Measurements from ENCODE around the gene DENND1A. TPM values are rescaled to one million over a fixed set of nuclear protein-coding genes. Genes with fewer than 3 reads are reported as not detected.

Gene DENND1A
- total and polyA plus RNA-seq, 4 donors, result 13.4 to 30.5 (median 28.3) TPM

GRCh38 chr9:123965801-123966686, 36.1 kb upstream of the DENND1A start:
- H3K27me3 ChIP-seq (ENCODE audit: control insufficient read depth, insufficient read depth, low read length), result no peaks in the 10 kb centered on the region
- no peak overlapping the region for H3K4me3 ChIP-seq (ENCODE audit: low read depth, low read length)
- 100% methylated on average over 1 of the region's 8 CpGs for WGBS (ENCODE audit: insufficient coverage)
- DNase-seq (ENCODE audit: low read depth in 4 of 6, low spot score in 6 of 6), result peak in 1 of 6 donors; percentile 14
- no peaks in the 10 kb centered on the region for H3K4me1 ChIP-seq (ENCODE audit: control insufficient read depth, insufficient read depth, low read length)
- H3K36me3 ChIP-seq (ENCODE audit: control insufficient read depth, insufficient read depth, low read length), result no peaks in the 10 kb centered on the region
- no peaks in the 10 kb centered on the region for H3K9me3 ChIP-seq (ENCODE audit: control insufficient read depth, insufficient read depth, low read length)
- no peak overlapping the region for H3K27ac ChIP-seq (ENCODE audit: low read depth, low read length)

- WGBS (ENCODE audit: insufficient coverage), result 86% methylated on average over 11 of the region's 12 CpGs
- DNase-seq (ENCODE audit: low read depth in 4 of 6, low spot score in 6 of 6), result no peak
- Histone ChIP-seq H3K4me1 (ENCODE audit: control insufficient read depth, insufficient read depth, low read length) (no peaks in the 10 kb centered on the region), H3K27me3 (ENCODE audit: control insufficient read depth, insufficient read depth, low read length) (no peaks in the 10 kb centered on the region), H3K36me3 (ENCODE audit: control insufficient read depth, insufficient read depth, low read length) (no peaks in the 10 kb centered on the region), H3K27ac (ENCODE audit: low read depth, low read length) (no peak overlapping the region), H3K4me3 (ENCODE audit: low read depth, low read length) (no peak overlapping the region), H3K9me3 (ENCODE audit: control insufficient read depth, insufficient read depth, low read length) (no peaks in the 10 kb centered on the region)
Observed at GRCh38 chr9:123964761-123965160, 34.8 kb upstream of the DENND1A start.

- no peak overlapping the region for H3K4me3 ChIP-seq (ENCODE audit: low read depth, low read length)
- no peaks in the 10 kb centered on the region for H3K4me1 ChIP-seq (ENCODE audit: control insufficient read depth, insufficient read depth, low read length)
- no peaks in the 10 kb centered on the region for H3K36me3 ChIP-seq (ENCODE audit: control insufficient read depth, insufficient read depth, low read length)
- no peak overlapping the region for H3K27ac ChIP-seq (ENCODE audit: low read depth, low read length)
- no peak for DNase-seq (ENCODE audit: low read depth in 4 of 6, low spot score in 6 of 6)
- WGBS (ENCODE audit: insufficient coverage), result 69% methylated on average over 5 of the region's 6 CpGs
- H3K9me3 ChIP-seq (ENCODE audit: control insufficient read depth, insufficient read depth, low read length), result no peaks in the 10 kb centered on the region
- H3K27me3 ChIP-seq (ENCODE audit: control insufficient read depth, insufficient read depth, low read length), result no peaks in the 10 kb centered on the region
Observed at GRCh38 chr9:123960965-123961364, 31.0 kb upstream of the DENND1A start.

GRCh38 chr9:123960366-123960765, 30.4 kb upstream of the DENND1A start:
- Histone ChIP-seq H3K4me1 (ENCODE audit: control insufficient read depth, insufficient read depth, low read length) (no peaks in the 10 kb centered on the region), H3K27ac (ENCODE audit: low read depth, low read length) (no peak overlapping the region), H3K4me3 (ENCODE audit: low read depth, low read length) (no peak overlapping the region), H3K9me3 (ENCODE audit: control insufficient read depth, insufficient read depth, low read length) (no peaks in the 10 kb centered on the region), H3K36me3 (ENCODE audit: control insufficient read depth, insufficient read depth, low read length) (no peaks in the 10 kb centered on the region), H3K27me3 (ENCODE audit: control insufficient read depth, insufficient read depth, low read length) (no peaks in the 10 kb centered on the region)
- no peak for DNase-seq (ENCODE audit: low read depth in 4 of 6, low spot score in 6 of 6)
- WGBS (ENCODE audit: insufficient coverage), result no CpG with 5 or more reads among the region's 5 CpGs

GRCh38 chr9:123959787-123960186, 29.9 kb upstream of the DENND1A start:
- H3K9me3 ChIP-seq (ENCODE audit: control insufficient read depth, insufficient read depth, low read length), result no peaks in the 10 kb centered on the region
- WGBS (ENCODE audit: insufficient coverage), result 87% methylated on average over 3 of the region's 4 CpGs

GRCh38 chr9:123957731-123958130, 27.8 kb upstream of the DENND1A start:
- DNase-seq (ENCODE audit: low read depth in 4 of 6, low spot score in 6 of 6), result no peak
- Histone ChIP-seq H3K9me3 (ENCODE audit: control insufficient read depth, insufficient read depth, low read length) (no peaks in the 10 kb centered on the region), H3K4me3 (ENCODE audit: low read depth, low read length) (no peak overlapping the region), H3K36me3 (ENCODE audit: control insufficient read depth, insufficient read depth, low read length) (no peaks in the 10 kb centered on the region), H3K27ac (ENCODE audit: low read depth, low read length) (no peak overlapping the region), H3K27me3 (ENCODE audit: control insufficient read depth, insufficient read depth, low read length) (no peaks in the 10 kb centered on the region), H3K4me1 (ENCODE audit: control insufficient read depth, insufficient read depth, low read length) (no peaks in the 10 kb centered on the region)
- 100% methylated on average over 1 of the region's 2 CpGs for WGBS (ENCODE audit: insufficient coverage)

More at GRCh38 chr9:123959787-123960186, 29.9 kb upstream of the DENND1A start:
- H3K27ac ChIP-seq (ENCODE audit: low read depth, low read length), result no peak overlapping the region
- no peak for DNase-seq (ENCODE audit: low read depth in 4 of 6, low spot score in 6 of 6)
- no peaks in the 10 kb centered on the region for H3K27me3 ChIP-seq (ENCODE audit: control insufficient read depth, insufficient read depth, low read length)
- H3K36me3 ChIP-seq (ENCODE audit: control insufficient read depth, insufficient read depth, low read length), result no peaks in the 10 kb centered on the region
- no peaks in the 10 kb centered on the region for H3K4me1 ChIP-seq (ENCODE audit: control insufficient read depth, insufficient read depth, low read length)
- H3K4me3 ChIP-seq (ENCODE audit: low read depth, low read length), result no peak overlapping the region

GRCh38 chr9:123957168-123957721, 27.3 kb upstream of the DENND1A start:
- DNase-seq (ENCODE audit: low read depth in 4 of 6, low spot score in 6 of 6), result no peak
- H3K27me3 ChIP-seq (ENCODE audit: control insufficient read depth, insufficient read depth, low read length), result no peaks in the 10 kb centered on the region
- H3K4me3 ChIP-seq (ENCODE audit: low read depth, low read length), result no peak overlapping the region
- peaks cover 2% of the 10 kb centered on the region for H3K4me1 ChIP-seq (ENCODE audit: control insufficient read depth, insufficient read depth, low read length)
- no peak overlapping the region for H3K27ac ChIP-seq (ENCODE audit: low read depth, low read length)
- no peaks in the 10 kb centered on the region for H3K36me3 ChIP-seq (ENCODE audit: control insufficient read depth, insufficient read depth, low read length)
- no peaks in the 10 kb centered on the region for H3K9me3 ChIP-seq (ENCODE audit: control insufficient read depth, insufficient read depth, low read length)
- 87% methylated on average over 6 of the region's 6 CpGs for WGBS (ENCODE audit: insufficient coverage)

GRCh38 chr9:123955637-123956036, 25.7 kb upstream of the DENND1A start:
- 100% methylated on average over 2 of the region's 6 CpGs for WGBS (ENCODE audit: insufficient coverage)
- Histone ChIP-seq H3K9me3 (ENCODE audit: control insufficient read depth, insufficient read depth, low read length) (no peaks in the 10 kb centered on the region), H3K36me3 (ENCODE audit: control insufficient read depth, insufficient read depth, low read length) (no peaks in the 10 kb centered on the region), H3K27ac (ENCODE audit: low read depth, low read length) (no peak overlapping the region), H3K27me3 (ENCODE audit: control insufficient read depth, insufficient read depth, low read length) (no peaks in the 10 kb centered on the region), H3K4me1 (ENCODE audit: control insufficient read depth, insufficient read depth, low read length) (peaks cover 2% of the 10 kb centered on the region), H3K4me3 (ENCODE audit: low read depth, low read length) (no peak overlapping the region)
- no peak for DNase-seq (ENCODE audit: low read depth in 4 of 6, low spot score in 6 of 6)

GRCh38 chr9:123954518-123955280, 24.8 kb upstream of the DENND1A start:
- H3K27ac ChIP-seq (ENCODE audit: low read depth, low read length), result no peak overlapping the region
- DNase-seq (ENCODE audit: low read depth in 4 of 6, low spot score in 6 of 6), result peak in 2 of 6 donors; percentile 12 to 21
- no peaks in the 10 kb centered on the region for H3K9me3 ChIP-seq (ENCODE audit: control insufficient read depth, insufficient read depth, low read length)
- H3K4me1 ChIP-seq (ENCODE audit: control insufficient read depth, insufficient read depth, low read length), result peaks cover 2% of the 10 kb centered on the region
- H3K4me3 ChIP-seq (ENCODE audit: low read depth, low read length), result no peak overlapping the region
- no peaks in the 10 kb centered on the region for H3K27me3 ChIP-seq (ENCODE audit: control insufficient read depth, insufficient read depth, low read length)
- H3K36me3 ChIP-seq (ENCODE audit: control insufficient read depth, insufficient read depth, low read length), result no peaks in the 10 kb centered on the region
- WGBS (ENCODE audit: insufficient coverage), result 45% methylated on average over 3 of the region's 9 CpGs

Measured in spinal cord (tissue), 10 donors.